ENCODE measurements around the gene TMEM163. TPM values are rescaled to one million over a fixed set of nuclear protein-coding genes. Genes with fewer than 3 reads are reported as not detected.
"Not testable (repeated sequence)": the region's sequence is repeated elsewhere in the genome, so short reads cannot be mapped to it uniquely, and the experiment has no call there.

The TMEM163 gene
- polyA plus RNA-seq, 3 donors from 2014 or later = 1.1 to 5.2 (median 2.8) TPM

DNA sequence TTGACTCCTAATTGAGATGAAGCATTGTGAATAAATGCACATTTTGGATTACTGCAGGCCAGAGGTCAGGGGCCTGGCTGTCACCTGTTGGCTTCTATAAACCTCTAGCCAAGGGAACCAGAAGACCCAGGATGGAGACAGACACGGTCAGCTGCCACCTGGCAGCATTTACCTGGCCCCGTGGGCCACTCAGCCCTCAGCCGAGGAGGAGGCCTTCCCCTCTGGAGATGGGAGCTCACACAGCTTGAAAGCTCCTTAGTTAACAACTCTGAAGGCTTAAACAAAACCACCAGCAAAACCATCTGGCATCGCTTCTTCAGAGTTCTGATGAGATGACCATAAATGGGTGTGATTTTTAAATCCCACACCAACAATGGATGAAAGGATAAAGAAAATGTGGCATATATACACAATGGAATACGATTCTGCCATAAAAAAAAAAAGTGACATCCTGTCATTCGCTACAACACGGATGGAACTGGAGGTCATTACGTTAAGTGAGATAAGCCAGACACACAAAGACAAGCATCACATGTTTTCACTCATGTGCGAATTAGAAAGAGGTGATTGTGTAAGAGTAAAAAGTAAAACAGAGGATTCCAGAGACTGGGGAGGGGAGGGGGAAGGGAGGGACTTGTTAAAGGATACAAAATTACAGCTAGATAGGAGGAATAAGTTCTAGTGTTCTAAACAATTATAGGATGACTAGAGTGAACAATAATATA, 218.4 kb downstream of the TMEM163 start:
- no peak overlapping the region for H3K4me3 Mint-ChIP-seq
- DNase-seq = no peak
- H3K4me1 Mint-ChIP-seq = no peaks in the 10 kb centered on the region
- peaks cover 0 to 3% (median 0%) of the 10 kb centered on the region in 3 donors for H3K36me3 Mint-ChIP-seq
- peaks cover 0 to 10% (median 0%) of the 10 kb centered on the region in 3 donors for H3K27me3 Mint-ChIP-seq (ENCODE audit: low read depth in 3 of 3)
- H3K9me3 Mint-ChIP-seq = no peaks in the 10 kb centered on the region
- peak overlapping the region in 1 of 6 donors; percentile 10 for H3K27ac Mint-ChIP-seq

DNA sequence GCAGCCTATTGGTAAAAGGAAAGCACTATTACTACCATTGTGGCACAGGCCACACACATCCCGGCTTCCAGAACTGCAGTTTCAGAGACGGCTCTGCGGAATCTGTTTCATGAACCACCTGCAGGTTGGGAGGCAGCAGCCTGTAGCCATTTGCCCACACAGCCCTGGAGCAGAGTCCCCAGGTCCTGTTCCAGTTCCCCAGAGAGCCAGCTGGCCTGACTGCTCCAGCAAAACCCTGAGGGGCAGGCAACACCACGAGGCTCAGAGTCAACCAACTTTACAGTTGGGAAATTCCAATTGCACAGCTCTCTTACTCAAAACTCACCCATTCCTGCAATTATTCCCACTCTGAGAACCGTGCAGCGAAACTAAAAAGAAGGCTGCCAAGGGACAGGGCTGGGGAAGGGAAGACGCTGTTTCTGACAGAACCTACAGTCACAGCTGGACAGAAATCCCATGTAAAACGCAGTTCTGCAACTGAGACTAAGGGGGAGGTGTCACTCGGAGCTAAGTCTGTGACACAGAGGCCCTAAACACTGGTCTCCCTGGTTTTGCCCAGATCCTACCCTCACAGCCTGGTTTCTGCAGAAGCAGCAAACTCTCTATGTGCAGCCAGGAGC, 219.4 kb downstream of the TMEM163 start:
- H3K4me1 Mint-ChIP-seq = no peaks in the 10 kb centered on the region
- no peak for DNase-seq
- peak overlapping the region in 1 of 6 donors; percentile 10 for H3K27ac Mint-ChIP-seq
- H3K4me3 Mint-ChIP-seq = no peak overlapping the region
- peaks cover 0 to 3% (median 0%) of the 10 kb centered on the region in 3 donors for H3K36me3 Mint-ChIP-seq
- no peaks in the 10 kb centered on the region for H3K9me3 Mint-ChIP-seq
- peaks cover 0 to 10% (median 0%) of the 10 kb centered on the region in 3 donors for H3K27me3 Mint-ChIP-seq (ENCODE audit: low read depth in 3 of 3)

GRCh38 chr2:134498654-134499053, 220.1 kb downstream of the TMEM163 start:
- Mint-ChIP-seq H3K27me3 (ENCODE audit: low read depth in 3 of 3) (peaks cover 0 to 8% (median 0%) of the 10 kb centered on the region in 3 donors), H3K4me1 (no peaks in the 10 kb centered on the region), H3K9me3 (no peaks in the 10 kb centered on the region), H3K4me3 (no peak overlapping the region), H3K27ac (no peak overlapping the region), H3K36me3 (peaks cover 0 to 3% (median 0%) of the 10 kb centered on the region in 3 donors)
- DNase-seq = no peak

DNA sequence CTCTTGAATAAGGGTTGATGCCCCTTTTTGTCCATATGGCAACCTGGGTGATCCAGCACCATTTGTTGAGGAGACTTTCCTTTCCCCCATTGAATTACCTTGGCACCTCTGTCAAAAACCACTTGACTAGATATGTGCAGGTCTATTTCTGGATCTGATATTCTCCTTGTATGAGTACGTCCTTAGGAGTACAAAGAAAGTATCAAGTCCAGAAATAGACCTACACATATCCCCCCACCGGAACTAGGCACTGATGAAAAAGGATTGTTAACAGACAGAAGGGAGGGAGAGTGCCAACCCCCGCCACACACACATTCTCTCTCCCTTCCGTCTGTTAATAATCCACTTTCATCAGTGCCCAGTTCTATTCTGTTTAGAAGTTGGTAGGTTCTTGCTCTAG, 225.0 kb downstream of the TMEM163 start:
- Mint-ChIP-seq H3K4me3 (no peak overlapping the region), H3K36me3 (no peaks in the 10 kb centered on the region), H3K27me3 (ENCODE audit: low read depth in 3 of 3) (peaks cover 0 to 3% (median 3%) of the 10 kb centered on the region in 3 donors), H3K27ac (no peak overlapping the region), H3K9me3 (no peaks in the 10 kb centered on the region), H3K4me1 (no peaks in the 10 kb centered on the region)
- DNase-seq = no peak

DNA sequence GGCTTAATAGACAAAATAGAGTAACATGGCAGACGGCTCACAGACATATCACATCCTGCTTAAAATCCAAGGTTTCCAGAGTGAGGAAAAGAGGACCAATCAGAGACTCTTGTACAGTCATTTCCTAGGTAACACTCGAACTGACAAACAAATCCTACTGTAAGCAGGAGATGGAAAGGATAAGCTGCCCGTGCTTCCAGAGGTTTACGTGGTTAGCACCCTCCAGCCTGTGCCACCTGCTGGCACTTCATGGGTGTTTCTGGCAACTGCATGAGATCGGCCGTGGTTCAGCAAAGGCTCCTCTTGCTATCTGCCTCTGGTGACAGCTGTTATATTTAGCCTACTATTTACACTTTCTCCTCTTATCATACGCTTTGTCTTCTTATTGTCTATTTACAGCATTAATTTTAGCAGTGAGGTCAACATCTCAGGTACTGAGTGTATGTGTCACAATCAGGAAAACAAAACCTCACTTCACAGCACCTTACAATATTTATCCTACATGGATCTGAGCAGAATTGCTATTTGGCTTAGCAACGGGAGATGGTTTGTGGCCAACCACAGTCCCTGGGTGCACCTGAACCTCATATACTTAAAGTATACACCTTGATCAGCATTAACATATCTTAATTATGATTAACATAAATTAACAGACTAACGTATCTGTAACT, 226.9 kb downstream of the TMEM163 start:
- Mint-ChIP-seq H3K9me3 (no peaks in the 10 kb centered on the region), H3K27me3 (ENCODE audit: low read depth in 3 of 3) (peaks cover 0 to 3% (median 0%) of the 10 kb centered on the region in 3 donors), H3K27ac (no peak overlapping the region), H3K4me1 (no peaks in the 10 kb centered on the region), H3K4me3 (no peak overlapping the region), H3K36me3 (no peaks in the 10 kb centered on the region)
- no peak for DNase-seq

DNA sequence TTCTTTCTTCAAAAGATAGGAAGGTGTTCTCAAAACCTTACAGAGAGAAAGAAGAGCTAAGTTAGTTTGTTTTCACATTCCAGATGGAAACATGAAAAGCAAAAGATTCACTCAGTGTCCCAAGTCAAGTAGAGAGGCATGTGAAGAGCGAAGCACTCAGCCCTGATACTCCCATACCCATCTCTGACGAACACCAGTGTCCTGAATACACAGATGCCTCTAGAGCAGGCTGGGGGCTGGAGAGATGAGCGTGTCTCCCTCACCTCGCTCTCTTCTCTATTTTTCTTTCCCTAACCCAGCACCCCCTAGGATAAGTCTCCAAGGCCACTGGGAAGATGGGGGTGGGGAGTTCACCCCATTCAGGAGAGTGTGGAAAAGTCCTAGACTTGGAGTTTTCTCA, 227.8 kb downstream of the TMEM163 start:
- H3K27ac Mint-ChIP-seq = no peak overlapping the region
- no peak for DNase-seq
- H3K4me1 Mint-ChIP-seq = no peaks in the 10 kb centered on the region
- peaks cover 0 to 3% (median 0%) of the 10 kb centered on the region in 3 donors for H3K27me3 Mint-ChIP-seq (ENCODE audit: low read depth in 3 of 3)
- no peaks in the 10 kb centered on the region for H3K36me3 Mint-ChIP-seq
- H3K4me3 Mint-ChIP-seq = no peak overlapping the region
- H3K9me3 Mint-ChIP-seq = no peaks in the 10 kb centered on the region

- Mint-ChIP-seq H3K36me3 (no peaks in the 10 kb centered on the region), H3K27me3 (ENCODE audit: low read depth in 3 of 3) (peaks cover 0 to 3% (median 0%) of the 10 kb centered on the region in 3 donors), H3K4me1 (no peaks in the 10 kb centered on the region), H3K4me3 (no peak overlapping the region), H3K27ac (no peak overlapping the region), H3K9me3 (no peaks in the 10 kb centered on the region)
- DNase-seq = no peak
These were observed 228.2 kb downstream of the TMEM163 start for GRCh38 chr2:134490559-134490958.

GRCh38 chr2:134489732-134490384, 228.9 kb downstream of the TMEM163 start:
- no peak overlapping the region for H3K4me3 Mint-ChIP-seq

GRCh38 chr2:134482766-134483340, 235.9 kb downstream of the TMEM163 start:
- peaks cover 0 to 2% (median 0%) of the 10 kb centered on the region in 6 donors for H3K9me3 Mint-ChIP-seq
- H3K27ac Mint-ChIP-seq = no peak overlapping the region
- peaks cover 0 to 3% (median 0%) of the 10 kb centered on the region in 3 donors for H3K27me3 Mint-ChIP-seq (ENCODE audit: low read depth in 3 of 3)
- peaks cover 0 to 6% (median 0%) of the 10 kb centered on the region in 3 donors for H3K36me3 Mint-ChIP-seq
- H3K4me3 Mint-ChIP-seq = no peak overlapping the region
- H3K4me1 Mint-ChIP-seq = no peaks in the 10 kb centered on the region
- no peak for DNase-seq

More at GRCh38 chr2:134489732-134490384, 228.9 kb downstream of the TMEM163 start:
- Mint-ChIP-seq H3K4me1 (no peaks in the 10 kb centered on the region), H3K27me3 (ENCODE audit: low read depth in 3 of 3) (peaks cover 0 to 3% (median 0%) of the 10 kb centered on the region in 3 donors), H3K27ac (no peak overlapping the region), H3K36me3 (no peaks in the 10 kb centered on the region), H3K9me3 (no peaks in the 10 kb centered on the region)
- no peak for DNase-seq

- no peak overlapping the region for H3K4me3 Mint-ChIP-seq
- H3K4me1 Mint-ChIP-seq = no peaks in the 10 kb centered on the region
- H3K36me3 Mint-ChIP-seq = peaks cover 0 to 6% (median 0%) of the 10 kb centered on the region in 3 donors
- H3K27me3 Mint-ChIP-seq (ENCODE audit: low read depth in 3 of 3) = peaks cover 0 to 3% (median 0%) of the 10 kb centered on the region in 3 donors
- no peak for DNase-seq
- no peak overlapping the region for H3K27ac Mint-ChIP-seq
- peaks cover 0 to 2% (median 0%) of the 10 kb centered on the region in 6 donors for H3K9me3 Mint-ChIP-seq
These were observed 236.6 kb downstream of the TMEM163 start for GRCh38 chr2:134482131-134482723.

- peaks cover 0 to 2% (median 0%) of the 10 kb centered on the region in 6 donors for H3K9me3 Mint-ChIP-seq
- H3K27ac Mint-ChIP-seq = no peak overlapping the region
These were observed 239.0 kb downstream of the TMEM163 start for GRCh38 chr2:134479696-134480330.

DNA sequence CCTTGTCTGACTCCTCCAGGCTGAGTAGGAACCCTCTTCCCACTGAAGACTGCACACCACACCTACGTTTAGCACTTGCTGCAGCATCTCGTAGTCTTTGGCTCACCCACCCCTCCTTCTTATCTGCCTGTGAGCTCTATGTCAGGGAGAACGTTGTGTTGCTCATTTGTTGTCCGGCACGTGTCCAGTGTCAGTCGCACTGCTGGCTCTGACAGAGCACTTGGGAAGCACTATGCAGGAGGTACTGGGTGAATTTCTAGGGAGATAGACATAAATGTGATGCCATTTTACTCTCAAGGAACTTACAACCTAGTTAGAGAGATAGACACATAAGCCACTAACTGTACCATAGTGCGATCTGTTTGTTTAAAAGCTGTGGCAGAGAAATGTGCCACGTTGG, 241.8 kb downstream of the TMEM163 start:
- H3K27ac Mint-ChIP-seq; H3K4me1 Mint-ChIP-seq; DNase-seq; H3K4me3 Mint-ChIP-seq; H3K36me3 Mint-ChIP-seq; H3K9me3 Mint-ChIP-seq; H3K27me3 Mint-ChIP-seq (ENCODE audit: low read depth in 3 of 3): not testable (repeated sequence)

More at GRCh38 chr2:134479696-134480330, 239.0 kb downstream of the TMEM163 start:
- Mint-ChIP-seq H3K4me3 (no peak overlapping the region), H3K27me3 (ENCODE audit: low read depth in 3 of 3) (peaks cover 0 to 3% (median 0%) of the 10 kb centered on the region in 3 donors), H3K4me1 (no peaks in the 10 kb centered on the region), H3K36me3 (peaks cover 0 to 6% (median 0%) of the 10 kb centered on the region in 3 donors)
- DNase-seq = no peak

Measured in immature natural killer cell (primary cell).